Immature natural killer cell (primary cell): Measurements from ENCODE around the gene CES4A. TPM values are rescaled to one million over a fixed set of nuclear protein-coding genes. Genes with fewer than 3 reads are reported as not detected.
"Not testable (repeated sequence)": the region's sequence is repeated elsewhere in the genome, so short reads cannot be mapped to it uniquely, and the experiment has no call there.

ENCODE experiments used
- DNase-seq, 3 donors: peaks; one replicate each; pipeline ENCODE4 v3.0.0; 2022; ENCODE audit warnings: mixed read lengths in 1 of 3
- H3K27ac Mint-ChIP-seq, 6 donors: one replicate each; pipeline ENCODE4 v1.8.0; 2020; ENCODE audit warnings: mixed read lengths in 6 of 6, mild to moderate bottlenecking in 5 of 6, inconsistent platforms in 4 of 6, moderate library complexity in 3 of 6
- H3K27me3 Mint-ChIP-seq, 3 donors: one replicate each; pipeline ENCODE4 v1.8.0; 2020 to 2021; ENCODE audit warnings: low read depth in 3 of 3, mild to moderate bottlenecking in 3 of 3, mixed read lengths in 3 of 3, moderate library complexity in 3 of 3, inconsistent platforms in 1 of 3
- H3K36me3 Mint-ChIP-seq, 3 donors: one replicate each; pipeline ENCODE4 v1.8.0; 2020; ENCODE audit warnings: mixed read lengths in 3 of 3, inconsistent platforms in 2 of 3, mild to moderate bottlenecking in 2 of 3
- H3K4me1 Mint-ChIP-seq, 2 donors: one replicate each; pipeline ENCODE4 v1.8.0; 2020; ENCODE audit warnings: inconsistent platforms in 2 of 2, mild to moderate bottlenecking in 2 of 2, mixed read lengths in 2 of 2, moderate library complexity in 1 of 2
- H3K4me3 Mint-ChIP-seq, 5 donors: one replicate each; pipeline ENCODE4 v1.8.0; 2020; ENCODE audit warnings: mild to moderate bottlenecking in 5 of 5, mixed read lengths in 5 of 5, inconsistent platforms in 3 of 5, moderate library complexity in 3 of 5
- H3K9me3 Mint-ChIP-seq, 6 donors: one replicate each; pipeline ENCODE4 v1.8.0; 2020; ENCODE audit warnings: mild to moderate bottlenecking in 6 of 6, mixed read lengths in 6 of 6, inconsistent platforms in 4 of 6, moderate library complexity in 3 of 6
- polyA plus RNA-seq, 3 donors: library from polyadenylated mRNA; unstranded; fragments of 300-500 nt; fragmentation: Illumina TruSeq; gene quantifications; one replicate each; pipeline ENCODE4 v1.2.3, GENCODE V29; 2021

CES4A gene
- polyA plus RNA-seq = 1 to 10 TPM in 1 of 3 donors, under 1 TPM in 1, not detected in 1; 0.98 to 1.6 TPM

GRCh38 chr16:66988197-66988788, at the start of gene CES4A:
CES4A (plus strand) TSS chr16:66988589; CDS start chr16:66988773, 184 bp downstream.
- Mint-ChIP-seq H3K4me1 (no peaks in the 10 kb centered on the region), H3K36me3 (no peaks in the 10 kb centered on the region), H3K9me3 (no peaks in the 10 kb centered on the region), H3K27me3 (peaks cover 0 to 2% (median 1%) of the 10 kb centered on the region in 3 donors), H3K27ac (no peak within 1 kb of the TSS), H3K4me3 (no peak within 1 kb of the TSS)
- DNase-seq = no peak

GRCh38 chr16:66939366-66939765, 49.0 kb upstream of the CES4A start:
- Mint-ChIP-seq H3K9me3 (no peaks in the 10 kb centered on the region), H3K4me3 (no peak overlapping the region), H3K27ac (no peak overlapping the region)

GRCh38 chr16:66940236-66940635, 48.2 kb upstream of the CES4A start:
- no peak for DNase-seq
- peaks cover 18 to 23% of the 10 kb centered on the region in 2 donors for H3K4me1 Mint-ChIP-seq
- H3K27ac Mint-ChIP-seq = no peak overlapping the region
- peaks cover 0 to 3% (median 0%) of the 10 kb centered on the region in 3 donors for H3K27me3 Mint-ChIP-seq
- H3K9me3 Mint-ChIP-seq = no peaks in the 10 kb centered on the region
- no peak overlapping the region for H3K4me3 Mint-ChIP-seq
- H3K36me3 Mint-ChIP-seq = peaks cover 0 to 23% (median 4%) of the 10 kb centered on the region in 3 donors

More at GRCh38 chr16:66939366-66939765, 49.0 kb upstream of the CES4A start:
- Mint-ChIP-seq H3K27me3 (peaks cover under 1 to 9% (median 7%) of the 10 kb centered on the region in 3 donors), H3K4me1 (peaks cover 27 to 30% of the 10 kb centered on the region in 2 donors), H3K36me3 (peaks cover 0 to 23% (median 4%) of the 10 kb centered on the region in 3 donors)
- DNase-seq = no peak

GRCh38 chr16:66942981-66943380, 45.4 kb upstream of the CES4A start:
- Mint-ChIP-seq H3K4me1 (peaks cover 10 to 12% of the 10 kb centered on the region in 2 donors), H3K27me3 (peaks cover 0 to 5% (median under 1%) of the 10 kb centered on the region in 3 donors), H3K4me3 (peak overlapping the region in 1 of 5 donors; percentile 15), H3K9me3 (no peaks in the 10 kb centered on the region), H3K27ac (no peak overlapping the region), H3K36me3 (peaks cover 0 to 23% (median 4%) of the 10 kb centered on the region in 3 donors)
- no peak for DNase-seq

- H3K4me3 Mint-ChIP-seq = no peak overlapping the region
- H3K36me3 Mint-ChIP-seq = peaks cover 0 to 23% (median 4%) of the 10 kb centered on the region in 3 donors
- no peaks in the 10 kb centered on the region for H3K9me3 Mint-ChIP-seq
- peaks cover 16 to 17% of the 10 kb centered on the region in 2 donors for H3K4me1 Mint-ChIP-seq
- H3K27ac Mint-ChIP-seq = no peak overlapping the region
- DNase-seq = no peak
- peaks cover 2 to 6% (median 5%) of the 10 kb centered on the region in 3 donors for H3K27me3 Mint-ChIP-seq
Measured at GRCh38 chr16:66943426-66944053, 44.8 kb upstream of the CES4A start.

GRCh38 chr16:66944054-66944441, 44.3 kb upstream of the CES4A start:
- Mint-ChIP-seq H3K4me1 (peaks cover 21 to 22% of the 10 kb centered on the region in 2 donors), H3K27me3 (peaks cover 5 to 7% (median 5%) of the 10 kb centered on the region in 3 donors), H3K27ac (peak overlapping the region in 2 of 6 donors; percentile 10 to 32), H3K9me3 (no peaks in the 10 kb centered on the region), H3K36me3 (peaks cover 0 to 23% (median 4%) of the 10 kb centered on the region in 3 donors), H3K4me3 (no peak overlapping the region)
- no peak for DNase-seq

- Mint-ChIP-seq H3K36me3 (peaks cover 0 to 19% (median 4%) of the 10 kb centered on the region in 3 donors), H3K4me1 (peaks cover 22 to 27% of the 10 kb centered on the region in 2 donors), H3K27me3 (peaks cover 7 to 13% (median 10%) of the 10 kb centered on the region in 3 donors)
- not testable (repeated sequence) for H3K4me3 Mint-ChIP-seq, H3K27ac Mint-ChIP-seq, DNase-seq, H3K9me3 Mint-ChIP-seq
Measured at GRCh38 chr16:66944971-66945370, 43.4 kb upstream of the CES4A start.

- no peaks in the 10 kb centered on the region for H3K9me3 Mint-ChIP-seq
- DNase-seq = no peak
- peak overlapping the region in 1 of 6 donors; percentile 30 for H3K27ac Mint-ChIP-seq
- H3K4me3 Mint-ChIP-seq = no peak overlapping the region
- peaks cover 10 to 14% (median 10%) of the 10 kb centered on the region in 3 donors for H3K27me3 Mint-ChIP-seq
- H3K4me1 Mint-ChIP-seq = peaks cover 22 to 27% of the 10 kb centered on the region in 2 donors
- peaks cover 0 to 18% (median 4%) of the 10 kb centered on the region in 3 donors for H3K36me3 Mint-ChIP-seq
Measured at GRCh38 chr16:66945939-66946338, 42.5 kb upstream of the CES4A start.

GRCh38 chr16:66946541-66946940, 41.8 kb upstream of the CES4A start:
- Mint-ChIP-seq H3K36me3 (peaks cover 0 to 13% (median 4%) of the 10 kb centered on the region in 3 donors), H3K9me3 (no peaks in the 10 kb centered on the region), H3K27ac (no peak overlapping the region), H3K27me3 (peaks cover 10 to 16% (median 12%) of the 10 kb centered on the region in 3 donors), H3K4me3 (no peak overlapping the region), H3K4me1 (peaks cover 22 to 27% of the 10 kb centered on the region in 2 donors)
- no peak for DNase-seq

- peaks cover 10 to 20% (median 16%) of the 10 kb centered on the region in 3 donors for H3K27me3 Mint-ChIP-seq
Measured at GRCh38 chr16:66946974-66947301, 41.5 kb upstream of the CES4A start.

GRCh38 chr16:66947302-66948065, 40.9 kb upstream of the CES4A start:
- Mint-ChIP-seq H3K4me1 (peaks cover 22 to 27% of the 10 kb centered on the region in 2 donors), H3K4me3 (peak overlapping the region; percentile 88 to 93 (median 89)), H3K27me3 (peaks cover 10 to 22% (median 19%) of the 10 kb centered on the region in 3 donors), H3K36me3 (peaks cover 0 to 5% (median 0%) of the 10 kb centered on the region in 3 donors), H3K27ac (no peak overlapping the region), H3K9me3 (no peaks in the 10 kb centered on the region)
- peak; percentile 74 to 78 (median 75) for DNase-seq

More at GRCh38 chr16:66946974-66947301, 41.5 kb upstream of the CES4A start:
- no peak for DNase-seq
- H3K4me3 Mint-ChIP-seq = peak overlapping the region; percentile 88 to 93 (median 89)
- no peak overlapping the region for H3K27ac Mint-ChIP-seq
- H3K36me3 Mint-ChIP-seq = peaks cover 0 to 9% (median 4%) of the 10 kb centered on the region in 3 donors
- H3K9me3 Mint-ChIP-seq = no peaks in the 10 kb centered on the region
- H3K4me1 Mint-ChIP-seq = peaks cover 22 to 27% of the 10 kb centered on the region in 2 donors

GRCh38 chr16:66948134-66948836, 40.1 kb upstream of the CES4A start:
- no peaks in the 10 kb centered on the region for H3K36me3 Mint-ChIP-seq
- no peaks in the 10 kb centered on the region for H3K9me3 Mint-ChIP-seq
- peak overlapping the region; percentile 88 to 93 (median 89) for H3K4me3 Mint-ChIP-seq
- peaks cover 10 to 25% (median 17%) of the 10 kb centered on the region in 3 donors for H3K27me3 Mint-ChIP-seq
- no peak overlapping the region for H3K27ac Mint-ChIP-seq
- peaks cover 22 to 27% of the 10 kb centered on the region in 2 donors for H3K4me1 Mint-ChIP-seq
- DNase-seq = peak in 1 of 3 donors; percentile 11

- H3K4me3 Mint-ChIP-seq = peak overlapping the region; percentile 88 to 93 (median 89)
- no peak overlapping the region for H3K27ac Mint-ChIP-seq
- peaks cover 0 to under 1% (median 0%) of the 10 kb centered on the region in 6 donors for H3K9me3 Mint-ChIP-seq
- DNase-seq = no peak
- peaks cover 0 to under 1% (median 0%) of the 10 kb centered on the region in 3 donors for H3K36me3 Mint-ChIP-seq
- peaks cover 10 to 25% (median 17%) of the 10 kb centered on the region in 3 donors for H3K27me3 Mint-ChIP-seq
- peaks cover 22 to 27% of the 10 kb centered on the region in 2 donors for H3K4me1 Mint-ChIP-seq
Measured at GRCh38 chr16:66948837-66949225, 39.6 kb upstream of the CES4A start.
